ENCODE results near the gene NEU4. TPM values are rescaled to one million over a fixed set of nuclear protein-coding genes. Genes with fewer than 3 reads are reported as not detected.
A peak's percentile ranks its signal among the peaks of the same experiment; 100 is the strongest.

Gene NEU4
- total and polyA plus RNA-seq, 9 of the 15 experiments (the other 6 are each of a cell fraction or from before 2014, with no cell fraction given) = 0.01 to 0.40 TPM; not detected in 7

- in situ Hi-C loops (cut with MboI) = no loop called here
- Histone ChIP-seq H3K9me3 (replicated peaks; ENCODE audit: control insufficient read depth, insufficient read depth, low read depth, low read length) (no peaks in the 10 kb centered on the region), H3K79me2 (ENCODE audit: control insufficient read depth, insufficient read depth, low read length) (no peaks in the 10 kb centered on the region), H3K4me1 (replicated peaks in 1 of 2; ENCODE audit: control insufficient read depth in 2 of 2, insufficient read depth in 2 of 2, low read length in 2 of 2) (peaks cover 0 to 43% of the 10 kb centered on the region in 2 experiments; a peak in 2 of 5 replicates), H2AFZ (ENCODE audit: low read depth, low read length) (no peak overlapping the region), H3K27me3 (ENCODE audit: control insufficient read depth in 2 of 2, insufficient read depth in 2 of 2, low read length in 2 of 2) (no peaks in the 10 kb centered on the region), H3K36me3 (ENCODE audit: control insufficient read depth, insufficient read depth, low read length) (no peaks in the 10 kb centered on the region), H3K4me3 (no peak overlapping the region), H3K4me2 (ENCODE audit: insufficient read depth, low read length) (no peak overlapping the region), H3K9me1 (ENCODE audit: control insufficient read depth, insufficient read depth, low read length) (no peaks in the 10 kb centered on the region), H3K27ac (ENCODE audit: extremely low read depth, low read depth, low read length) (no peak overlapping the region), H3K9ac (ENCODE audit: insufficient read depth in 1 of 2, low read depth in 2 of 2, low read length in 2 of 2) (no peak overlapping the region; a peak in 1 of 4 replicates), H4K20me1 (replicated peaks; ENCODE audit: control insufficient read depth, insufficient read depth, low read length) (no peaks in the 10 kb centered on the region)
- intact Hi-C loops (cut with micrococcal nuclease) = no loop called here
- ChIA-PET CTCF (ENCODE audit: low intra/inter-chr PET ratio) (no interaction called here), POLR2A (no interaction called here)
- TF ChIP-seq PHF20 (IDR thresholded peaks at IDR 0.05; ENCODE audit: partially characterized antibody) (no peak), HCFC1 (IDR thresholded peaks at IDR 0.05; ENCODE audit: low read depth, low read length) (no peak), PYGO2 (tag; IDR thresholded peaks at IDR 0.05) (no peak), POLR2B (IDR thresholded peaks at IDR 0.05; ENCODE audit: low read depth, partially characterized antibody) (no peak), MECOM (CRISPR knock-in tag; IDR thresholded peaks at IDR 0.05) (no peak), NBN (IDR thresholded peaks at IDR 0.05; ENCODE audit: low read depth) (no peak), EZH2 (IDR thresholded peaks at IDR 0.05; ENCODE audit: borderline replicate concordance, low read depth, low read length) (no peak), SETDB1 (IDR thresholded peaks at IDR 0.05; ENCODE audit: low read length) (no peak), HEY1 (CRISPR knock-in tag; IDR thresholded peaks at IDR 0.05; ENCODE audit: borderline replicate concordance) (no peak), MED1 (CRISPR knock-in tag; IDR thresholded peaks at IDR 0.05; ENCODE audit: borderline replicate concordance) (no peak), KLF6 (CRISPR knock-in tag; IDR thresholded peaks at IDR 0.05; ENCODE audit: borderline replicate concordance) (no peak), ZBED1 (IDR thresholded peaks at IDR 0.05) (no peak), ATF1 (CRISPR knock-in tag; IDR thresholded peaks at IDR 0.05) (no peak), ATF1 (tag; IDR thresholded peaks at IDR 0.05) (no peak), NELFE (IDR thresholded peaks at IDR 0.05; ENCODE audit: insufficient read depth, insufficient read length) (no peak), GATAD2A (IDR thresholded peaks at IDR 0.05) (no peak), SRSF1 (IDR thresholded peaks at IDR 0.05; ENCODE audit: low read depth, low read length) (no peak), POLR3G (IDR thresholded peaks at IDR 0.05; ENCODE audit: extremely low read depth, insufficient read length, insufficient replicate concordance) (no peak), BRD4 (IDR thresholded peaks at IDR 0.05) (no peak)
- TF ChIP-seq, protein P1, sequence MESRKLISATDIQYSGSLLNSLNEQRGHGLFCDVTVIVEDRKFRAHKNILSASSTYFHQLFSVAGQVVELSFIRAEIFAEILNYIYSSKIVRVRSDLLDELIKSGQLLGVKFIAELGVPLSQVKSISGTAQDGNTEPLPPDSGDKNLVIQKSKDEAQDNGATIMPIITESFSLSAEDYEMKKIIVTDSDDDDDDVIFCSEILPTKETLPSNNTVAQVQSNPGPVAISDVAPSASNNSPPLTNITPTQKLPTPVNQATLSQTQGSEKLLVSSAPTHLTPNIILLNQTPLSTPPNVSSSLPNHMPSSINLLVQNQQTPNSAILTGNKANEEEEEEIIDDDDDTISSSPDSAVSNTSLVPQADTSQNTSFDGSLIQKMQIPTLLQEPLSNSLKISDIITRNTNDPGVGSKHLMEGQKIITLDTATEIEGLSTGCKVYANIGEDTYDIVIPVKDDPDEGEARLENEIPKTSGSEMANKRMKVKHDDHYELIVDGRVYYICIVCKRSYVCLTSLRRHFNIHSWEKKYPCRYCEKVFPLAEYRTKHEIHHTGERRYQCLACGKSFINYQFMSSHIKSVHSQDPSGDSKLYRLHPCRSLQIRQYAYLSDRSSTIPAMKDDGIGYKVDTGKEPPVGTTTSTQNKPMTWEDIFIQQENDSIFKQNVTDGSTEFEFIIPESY (CRISPR knock-in tag; IDR thresholded peaks at IDR 0.05) = no peak
- BruUV-seq (replicated peaks) = no TSS peak
- 92% methylated on average over 4 of the region's 13 CpGs for WGBS (ENCODE audit: insufficient coverage, low coverage, missing lambda C conversion rate)
- DNase-seq (ENCODE audit: extremely low read depth in 1 of 4, low spot score in 3 of 4) (peak in 1 of 4 experiments; percentile 1), ATAC-seq (no peak), FAIRE-seq (no peak)
Measured at GRCh38 chr2:241769819-241770184, 39.2 kb upstream of the NEU4 start.

Data from K562 (cell line).